Lung (tissue), 12 donors: ENCODE measurements around the gene KNCN. TPM values are rescaled to one million over a fixed set of nuclear protein-coding genes. Genes with fewer than 3 reads are reported as not detected.

Source experiments
- ATAC-seq: fragments of 200-7000 bp; cut with Tn5 transposase; one replicate; pipeline ENCODE4 v1.9.1; 2020; ENCODE audit warnings: moderate number of reproducible peaks; ENCODE audit not compliant: insufficient read depth, low FRiP score
- DNase-seq, 3 donors: peaks; one replicate each; pipeline ENCODE4 v3.0.0-alpha.2; 2013 to 2017
- H3K27ac ChIP-seq, 2 donors: one replicate each; pipeline ENCODE4 v1.5.1; 2013; ENCODE audit warnings: mild to moderate bottlenecking in 2 of 2, moderate library complexity in 2 of 2, control low read depth in 1 of 2, inconsistent platforms in 1 of 2, low read depth in 1 of 2, low read length in 1 of 2
- H3K27me3 ChIP-seq, 3 donors: one replicate each; pipeline ENCODE4 v1.5.1; 2013; ENCODE audit warnings: low read length in 2 of 3; ENCODE audit not compliant: control insufficient read depth in 3 of 3, insufficient read depth in 3 of 3
- H3K36me3 ChIP-seq, 4 donors: one replicate each; pipeline ENCODE4 v1.5.1; 2013; ENCODE audit warnings: low read length in 4 of 4, mild to moderate bottlenecking in 1 of 4, moderate library complexity in 1 of 4; ENCODE audit not compliant: control insufficient read depth in 4 of 4, insufficient read depth in 4 of 4
- H3K4me1 ChIP-seq, 5 donors: one replicate each; pipeline ENCODE4 v1.5.1; 2013; ENCODE audit warnings: low read length in 5 of 5, mild to moderate bottlenecking in 2 of 5, moderate library complexity in 1 of 5; ENCODE audit not compliant: control insufficient read depth in 5 of 5, insufficient read depth in 5 of 5
- H3K4me3 ChIP-seq: one replicate; pipeline ENCODE4 v1.5.1; 2013; ENCODE audit warnings: mild to moderate bottlenecking, control low read depth, moderate library complexity
- H3K9ac ChIP-seq, 2 donors: one replicate each; pipeline ENCODE4 v1.5.1; 2013; ENCODE audit warnings: low read length in 2 of 2, control low read depth in 1 of 2; ENCODE audit not compliant: insufficient read depth in 1 of 2
- H3K9me3 ChIP-seq, 4 donors: one replicate each; pipeline ENCODE4 v1.5.1; 2013; ENCODE audit warnings: low read length in 3 of 4, mild to moderate bottlenecking in 1 of 4, moderate library complexity in 1 of 4; ENCODE audit not compliant: control insufficient read depth in 4 of 4, insufficient read depth in 3 of 4
- WGBS, 2 donors: extraction: QIAGEN DNeasy Blood & Tissue Kit; methylation state at CpG; one replicate each; pipeline ENCODE4 v1.1.7; 2013; 5-methylcytosine and 5-hydroxymethylcytosine counted together
- polyA plus RNA-seq, 2 donors: library from polyadenylated mRNA; stranded (reverse); fragments of 200-250 nt; gene quantifications; one replicate each; pipeline ENCODE4 v1.2.1, GENCODE V29; 2013
- total RNA-seq, 2 donors: library from RNA; depleted of rRNA in 1 of 2; stranded (reverse); fragments of >200 nt in 1 of 2; gene quantifications; one replicate each; pipeline ENCODE4 v1.2.1, GENCODE V29; 2014 to 2021
- TF ChIP-seq, protein P1 (sequence below): IDR thresholded peaks from 2 replicates; pipeline ENCODE4 v1.5.1; 2012; ENCODE audit warnings: mild to moderate bottlenecking; ENCODE audit errors: control extremely low read depth, extremely low read depth
- donor health status: control.
- donor health status: control.
- donor health status: Bipolar disorder and iron deficiency.
- donor health status: healthy.
- donor health status: DM: yes; HTN: yes; CAD: no.

Gene KNCN
- total and polyA plus RNA-seq, 4 donors: 0.01 to 0.09 TPM; not detected in 2

DNA sequence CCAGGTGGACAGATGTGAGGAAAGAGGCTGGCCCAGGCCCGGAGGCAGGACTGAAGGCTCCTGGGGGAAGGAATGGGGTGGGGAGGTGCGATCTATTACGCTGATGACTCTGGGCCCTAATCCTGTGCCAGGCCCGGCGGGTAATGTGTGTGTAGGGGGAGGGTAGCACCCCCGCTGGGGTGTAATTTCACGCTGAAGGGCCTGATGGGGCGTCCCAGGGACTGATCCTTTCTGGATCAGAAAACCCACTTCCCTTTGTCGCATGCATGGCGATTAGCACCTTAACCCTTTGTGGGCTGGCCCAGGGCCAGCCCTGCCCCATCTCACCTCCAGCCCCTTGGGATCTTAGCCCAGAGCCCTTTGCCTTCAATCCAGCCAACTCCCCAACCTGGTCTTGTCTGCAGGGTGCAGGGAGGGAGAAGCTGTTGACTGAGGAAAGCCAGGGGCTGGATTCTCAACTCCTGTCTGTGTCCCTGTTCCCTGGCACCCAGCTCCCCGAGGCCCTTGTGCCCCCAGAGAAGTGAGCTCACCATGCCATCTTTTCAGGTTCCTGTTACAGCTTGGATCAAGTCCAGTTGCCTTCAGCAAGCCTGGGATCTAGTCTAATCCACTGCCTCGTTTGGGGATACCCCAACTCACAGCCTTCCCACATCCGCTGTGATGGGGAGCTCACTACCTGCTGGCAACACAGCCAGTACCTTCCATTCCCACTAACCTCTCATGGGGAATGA, 26.0 kb downstream of the KNCN start:
- Histone ChIP-seq H3K9ac (no peak overlapping the region), H3K4me3 (no peak overlapping the region), H3K27me3 (peaks cover 0 to 19% (median 13%) of the 10 kb centered on the region in 3 donors), H3K9me3 (no peaks in the 10 kb centered on the region), H3K27ac (no peak overlapping the region), H3K36me3 (no peaks in the 10 kb centered on the region), H3K4me1 (peaks cover 0 to 19% (median 4%) of the 10 kb centered on the region in 5 donors)
- ATAC-seq (no peak), DNase-seq (no peak)
- TF ChIP-seq, protein P1, sequence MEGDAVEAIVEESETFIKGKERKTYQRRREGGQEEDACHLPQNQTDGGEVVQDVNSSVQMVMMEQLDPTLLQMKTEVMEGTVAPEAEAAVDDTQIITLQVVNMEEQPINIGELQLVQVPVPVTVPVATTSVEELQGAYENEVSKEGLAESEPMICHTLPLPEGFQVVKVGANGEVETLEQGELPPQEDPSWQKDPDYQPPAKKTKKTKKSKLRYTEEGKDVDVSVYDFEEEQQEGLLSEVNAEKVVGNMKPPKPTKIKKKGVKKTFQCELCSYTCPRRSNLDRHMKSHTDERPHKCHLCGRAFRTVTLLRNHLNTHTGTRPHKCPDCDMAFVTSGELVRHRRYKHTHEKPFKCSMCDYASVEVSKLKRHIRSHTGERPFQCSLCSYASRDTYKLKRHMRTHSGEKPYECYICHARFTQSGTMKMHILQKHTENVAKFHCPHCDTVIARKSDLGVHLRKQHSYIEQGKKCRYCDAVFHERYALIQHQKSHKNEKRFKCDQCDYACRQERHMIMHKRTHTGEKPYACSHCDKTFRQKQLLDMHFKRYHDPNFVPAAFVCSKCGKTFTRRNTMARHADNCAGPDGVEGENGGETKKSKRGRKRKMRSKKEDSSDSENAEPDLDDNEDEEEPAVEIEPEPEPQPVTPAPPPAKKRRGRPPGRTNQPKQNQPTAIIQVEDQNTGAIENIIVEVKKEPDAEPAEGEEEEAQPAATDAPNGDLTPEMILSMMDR: no peak
- 53 to 56% methylated on average over 13 of the region's 13 CpGs for WGBS, 2 donors

DNA sequence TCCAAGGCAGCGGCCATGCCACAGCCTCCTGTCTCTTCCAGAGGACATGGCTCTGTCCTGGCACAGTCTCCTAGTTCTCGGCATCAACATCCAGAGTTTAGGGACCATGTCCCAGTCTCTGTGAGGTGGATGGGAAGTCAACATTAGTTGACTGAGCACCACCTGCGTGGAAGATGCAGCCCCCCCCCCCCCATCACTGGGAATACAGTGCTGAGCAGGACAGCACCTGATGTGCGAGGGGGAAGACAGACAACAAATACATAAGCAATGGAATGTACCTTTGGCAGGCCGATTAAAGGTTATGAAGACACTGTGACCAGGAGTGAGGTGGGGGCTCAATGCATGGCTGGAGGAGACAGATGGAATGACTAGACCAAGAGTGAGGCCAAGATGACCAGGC, 26.6 kb downstream of the KNCN start:
- TF ChIP-seq, protein P1: no peak
- H3K27ac ChIP-seq: no peak overlapping the region
- ATAC-seq: no peak
- H3K9me3 ChIP-seq: no peaks in the 10 kb centered on the region
- no peak for DNase-seq
- no peak overlapping the region for H3K4me3 ChIP-seq
- 84 to 88% methylated on average over 5 of the region's 5 CpGs for WGBS, 2 donors
- H3K27me3 ChIP-seq: peaks cover 0 to 19% (median 13%) of the 10 kb centered on the region in 3 donors
- H3K4me1 ChIP-seq: peaks cover 0 to 25% (median 4%) of the 10 kb centered on the region in 5 donors
- H3K36me3 ChIP-seq: no peaks in the 10 kb centered on the region
- no peak overlapping the region for H3K9ac ChIP-seq

DNA sequence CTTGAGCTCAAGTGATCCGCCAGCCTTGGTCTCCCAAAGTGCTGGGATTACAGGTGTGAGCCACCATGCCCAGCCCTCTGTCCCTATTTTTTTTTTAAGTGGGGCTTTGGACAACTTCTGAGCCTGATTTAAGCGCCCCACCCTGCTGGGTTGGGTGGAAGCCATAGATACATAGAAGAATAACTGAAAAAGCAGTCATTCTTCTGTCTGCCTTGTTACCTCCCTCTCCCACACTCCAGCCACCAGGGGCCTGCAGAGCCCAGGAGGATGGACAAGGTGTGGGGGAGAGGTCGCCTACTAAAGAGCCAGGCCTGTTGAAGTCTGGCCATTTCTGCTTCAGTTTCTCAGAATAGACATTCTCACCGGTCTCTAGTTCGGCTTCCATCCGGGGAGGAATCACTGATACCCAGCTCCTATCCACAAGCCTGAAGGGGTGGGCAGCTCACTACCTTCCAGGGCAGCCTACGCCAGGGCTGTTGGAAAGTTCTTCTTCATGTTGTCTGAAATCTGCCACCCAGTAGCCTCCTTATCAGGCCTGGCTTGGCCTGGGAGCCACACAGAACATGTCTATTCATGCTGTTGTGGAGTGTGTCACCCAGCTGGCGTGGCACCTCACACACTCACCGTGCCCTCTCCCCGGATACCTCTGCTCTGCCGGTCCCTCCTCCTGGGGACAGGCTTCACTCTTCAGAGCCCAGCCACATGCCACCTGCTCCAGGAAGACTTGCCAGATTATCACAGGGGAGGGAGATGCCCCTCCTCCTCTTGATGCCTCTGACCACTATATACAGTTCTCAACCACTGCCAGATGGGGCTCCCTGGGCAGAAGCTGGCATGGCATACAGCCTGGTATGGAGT, 27.7 kb downstream of the KNCN start:
- H3K27me3 ChIP-seq: peaks cover 0 to 16% (median 8%) of the 10 kb centered on the region in 3 donors
- DNase-seq: no peak
- peaks cover 0 to 27% (median 4%) of the 10 kb centered on the region in 5 donors for H3K4me1 ChIP-seq
- H3K4me3 ChIP-seq: no peak overlapping the region
- H3K36me3 ChIP-seq: no peaks in the 10 kb centered on the region
- TF ChIP-seq, protein P1: no peak
- 85 to 90% methylated on average over 11 of the region's 11 CpGs for WGBS, 2 donors
- no peak for ATAC-seq
- no peak overlapping the region for H3K9ac ChIP-seq
- no peaks in the 10 kb centered on the region for H3K9me3 ChIP-seq
- H3K27ac ChIP-seq: no peak overlapping the region
